Superior temporal gyrus (tissue), 1 donor: ENCODE measurements around the gene PFDN2.

Experiments
- DNase-seq: peaks from one replicate; pipeline ENCODE4 v3.0.0-alpha.2; 2016; ENCODE audit errors: extremely low spot score

The PFDN2 gene

DNA sequence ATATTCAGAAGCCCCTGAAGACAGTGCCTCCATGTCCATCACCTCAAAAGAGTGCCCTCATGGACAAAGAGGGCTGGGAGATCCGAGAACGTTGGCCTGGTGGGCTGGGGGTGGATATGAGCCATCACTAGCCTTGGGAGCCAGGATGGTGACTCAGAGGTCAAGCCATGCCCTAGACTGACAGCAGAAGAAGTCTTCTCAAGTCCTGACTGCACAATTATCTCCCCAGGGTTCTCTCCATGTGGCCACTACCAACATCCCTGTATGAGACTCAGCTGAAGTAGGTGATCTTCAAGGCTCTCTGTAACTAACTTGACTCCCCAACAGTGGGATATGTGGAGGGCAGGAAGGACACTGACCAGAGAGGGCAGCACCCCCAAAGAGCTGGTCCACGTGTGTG, 64.9 kb downstream of the PFDN2 start:
- DNase-seq: no peak

DNA sequence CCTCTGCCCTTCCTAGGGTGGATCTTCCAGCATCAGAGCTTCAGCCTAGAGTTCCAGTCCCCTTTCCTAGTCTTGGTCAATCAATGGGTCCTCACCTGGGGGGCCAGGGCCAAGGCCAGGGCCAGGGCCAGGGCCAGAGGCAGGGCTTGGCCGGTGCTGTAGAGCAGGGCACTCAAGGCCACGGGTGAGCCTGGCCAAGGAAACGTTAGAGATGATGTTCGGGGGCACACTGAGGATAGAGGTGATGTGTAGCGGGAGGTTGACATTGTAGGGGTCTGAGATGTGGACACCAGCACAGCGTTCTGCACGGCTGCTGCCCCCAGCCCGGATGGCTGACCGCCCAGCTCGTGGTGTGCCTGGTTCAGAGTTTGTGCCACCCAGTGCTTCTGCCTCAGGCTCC, 66.6 kb downstream of the PFDN2 start:
- no peak for DNase-seq
